Spleen (tissue), 11 donors: Measurements from ENCODE around the gene IL31RA. TPM values are rescaled to one million over a fixed set of nuclear protein-coding genes. Genes with fewer than 3 reads are reported as not detected.
A peak's percentile ranks its signal among the peaks of the same experiment; 100 is the strongest.

Experiments used
- DNase-seq: peaks from one replicate; pipeline ENCODE4 v3.0.0-alpha.2; 2020
- H3K27ac ChIP-seq, 8 donors: fragments of 200-600 bp; sonication (generic) in 7 of 8; 1 replicate in 4 of 8; 2 replicates in 4 of 8; pipeline versions ENCODE4 v1.5.0 to v1.8.0; 2016 to 2021; ENCODE audit warnings: inconsistent platforms in 4 of 8, mild to moderate bottlenecking in 4 of 8, moderate library complexity in 1 of 8
- H3K27me3 ChIP-seq, 7 donors: fragments of 200-600 bp; sonication (generic) in 6 of 7; replicated peaks in 1 of 7; 1 replicate in 4 of 7; 2 replicates in 3 of 7; pipeline versions ENCODE4 v1.5.0 to v1.8.0; 2016 to 2021; ENCODE audit warnings: inconsistent platforms in 3 of 7, mild to moderate bottlenecking in 1 of 7
- H3K36me3 ChIP-seq, 6 donors: fragments of 200-600 bp; sonication (generic) in 5 of 6; 1 replicate in 4 of 6; 2 replicates in 2 of 6; pipeline versions ENCODE4 v1.5.0 to v1.8.0; 2016 to 2021; ENCODE audit warnings: inconsistent platforms in 2 of 6
- H3K4me1 ChIP-seq, 6 donors: fragments of 200-600 bp; sonication (generic) in 5 of 6; 1 replicate in 3 of 6; 2 replicates in 3 of 6; pipeline versions ENCODE4 v1.5.0 to v1.8.0; 2016 to 2021; ENCODE audit warnings: inconsistent platforms in 3 of 6
- H3K4me3 ChIP-seq, 8 donors: fragments of 200-600 bp; sonication (generic) in 7 of 8; 1 replicate in 4 of 8; 2 replicates in 4 of 8; pipeline versions ENCODE4 v1.5.0 to v1.8.0; 2016 to 2021; ENCODE audit warnings: inconsistent platforms in 4 of 8, mild to moderate bottlenecking in 4 of 8, moderate library complexity in 2 of 8
- H3K9me3 ChIP-seq, 8 donors: fragments of 200-600 bp; sonication (generic) in 7 of 8; 1 replicate in 4 of 8; 2 replicates in 4 of 8; pipeline versions ENCODE4 v1.5.0 to v1.8.0; 2016 to 2021; ENCODE audit warnings: inconsistent platforms in 4 of 8
- CTCF ChIP-seq, 11 experiments: fragments of 200-600 bp in 7 of 11; fragments of 450-650 bp in 4 of 11; sonication (generic) in 4 of 11; IDR thresholded peaks in 8 of 11; conservative IDR thresholded peaks in 3 of 11; 1 replicate in 7 of 11; 2 replicates in 4 of 11; pipeline versions ENCODE4 v1.4.0 to v1.8.0; 2016 to 2021; ENCODE audit warnings: antibody characterized with exemption in 11 of 11, inconsistent platforms in 4 of 11, mild to moderate bottlenecking in 1 of 11
- POLR2A ChIP-seq, 3 donors: fragments of 450-650 bp; IDR thresholded peaks; one replicate each; pipeline ENCODE4 v1.5.1; 2017; ENCODE audit warnings: antibody characterized with exemption in 3 of 3, mild to moderate bottlenecking in 1 of 3
- POLR2AphosphoS5 ChIP-seq, 3 donors: sonication (generic); formaldehyde crosslinking; IDR thresholded peaks; one replicate each; pipeline ENCODE4 v1.5.1; 2017; ENCODE audit warnings: antibody characterized with exemption in 3 of 3
- WGBS, 5 donors: extraction: QIAGEN DNeasy Blood & Tissue Kit in 3 of 5; methylation state at CpG; one replicate each; pipeline versions ENCODE4 v1.1.5 to v1.1.7; 2013 to 2018; 5-methylcytosine and 5-hydroxymethylcytosine counted together
- intact Hi-C: fragments of 100-400 bp; cut with DNase I; formaldehyde crosslinking; loops from one replicate; pipeline ENCODE4 v1.15.0; 2023; ENCODE audit warnings: low total_unique reads
- polyA plus RNA-seq, 3 donors: library from polyadenylated mRNA; stranded (reverse); fragments of 200-250 nt; gene quantifications; one replicate each; pipeline ENCODE4 v1.2.1, GENCODE V29; 2013
- total RNA-seq, 7 donors: library from RNA; depleted of rRNA in 3 of 7; stranded (reverse); fragments of >200 nt in 3 of 7; fragmentation: NEBNext Ultra II Directional in 4 of 7; extraction: Animal tissue kit (Norgen Biotek cat#: 25700) in 4 of 7; gene quantifications; one replicate each; pipeline versions ENCODE4 v1.1.0 to v1.2.1, GENCODE V29; 2016 to 2021
- donor health status: healthy with polysubstance abuse.
- donor health status: DM: no; HTN: no; CAD: no; lungs with moderate emphysema.
- donor health status: DM: no; HTN: no; CAD: no.
- donor health status: Bipolar disorder and iron deficiency.
- donor health status: healthy.
- donor health status: DM: no; HTN: no; CAD: no.
- donor health status: DM: yes; HTN: yes; CAD: no.

Gene IL31RA
- total and polyA plus RNA-seq, 10 donors: 0.02 to 0.20 (median 0.03) TPM; not detected in 7

GRCh38 chr5:55895346-55895745, 44.2 kb downstream of the IL31RA start:
- intact Hi-C loops: no loop called here
- Histone ChIP-seq H3K4me3 (no peak overlapping the region), H3K27ac (no peak overlapping the region), H3K9me3 (no peaks in the 10 kb centered on the region), H3K27me3 (peaks cover 0 to 4% (median 0%) of the 10 kb centered on the region in 7 donors), H3K4me1 (peaks cover 0 to 5% (median 0%) of the 10 kb centered on the region in 6 donors), H3K36me3 (no peaks in the 10 kb centered on the region)
- no peak for DNase-seq
- TF ChIP-seq POLR2A (IDR thresholded peaks at IDR 0.05): no peak
- TF ChIP-seq POLR2AphosphoS5 (IDR thresholded peaks at IDR 0.05): no peak
- TF ChIP-seq CTCF (IDR thresholded peaks at IDR 0.05 in 8 of 11, conservative IDR thresholded peaks at IDR 0.05 in 3 of 11): no peak
- 93 to 96% (median 94%) methylated on average over 3 of the region's 3 CpGs for WGBS, 5 donors

GRCh38 chr5:55896238-55896637, 45.1 kb downstream of the IL31RA start:
- WGBS, 5 donors: 94 to 98% (median 97%) methylated on average over 2 of the region's 2 CpGs
- Histone ChIP-seq H3K27me3 (peaks cover 0 to 4% (median 0%) of the 10 kb centered on the region in 7 donors), H3K4me1 (peaks cover 0 to 5% (median 0%) of the 10 kb centered on the region in 6 donors), H3K4me3 (no peak overlapping the region), H3K27ac (no peak overlapping the region), H3K36me3 (no peaks in the 10 kb centered on the region), H3K9me3 (no peaks in the 10 kb centered on the region)
- intact Hi-C loops: no loop called here
- DNase-seq: no peak
- TF ChIP-seq POLR2A (IDR thresholded peaks at IDR 0.05): no peak
- no peak for TF ChIP-seq CTCF (IDR thresholded peaks at IDR 0.05 in 8 of 11, conservative IDR thresholded peaks at IDR 0.05 in 3 of 11)
- no peak for TF ChIP-seq POLR2AphosphoS5 (IDR thresholded peaks at IDR 0.05)

- WGBS, 5 donors: 71 to 96% (median 87%) methylated on average over 2 of the region's 2 CpGs
- DNase-seq: no peak
- Histone ChIP-seq H3K36me3 (no peaks in the 10 kb centered on the region), H3K27ac (no peak overlapping the region), H3K9me3 (no peaks in the 10 kb centered on the region), H3K27me3 (peaks cover 0 to 4% (median 0%) of the 10 kb centered on the region in 7 donors), H3K4me1 (peaks cover 0 to 5% (median 0%) of the 10 kb centered on the region in 6 donors), H3K4me3 (no peak overlapping the region)
- intact Hi-C loops: no loop called here
- TF ChIP-seq POLR2AphosphoS5 (IDR thresholded peaks at IDR 0.05) (no peak), POLR2A (IDR thresholded peaks at IDR 0.05) (no peak), CTCF (IDR thresholded peaks at IDR 0.05 in 8 of 11, conservative IDR thresholded peaks at IDR 0.05 in 3 of 11) (no peak)
Observed at GRCh38 chr5:55896663-55897062, 45.5 kb downstream of the IL31RA start.

GRCh38 chr5:55897206-55897894, 46.2 kb downstream of the IL31RA start:
- Histone ChIP-seq H3K36me3 (no peaks in the 10 kb centered on the region), H3K9me3 (no peaks in the 10 kb centered on the region), H3K27ac (no peak overlapping the region), H3K27me3 (peaks cover 0 to 4% (median 0%) of the 10 kb centered on the region in 7 donors), H3K4me1 (peaks cover 0 to 5% (median 0%) of the 10 kb centered on the region in 6 donors), H3K4me3 (peak overlapping the region in 1 of 8 donors; percentile 49)
- intact Hi-C loops: no loop called here
- no peak for DNase-seq
- 57 to 70% (median 63%) methylated on average over 8 of the region's 8 CpGs for WGBS, 5 donors
- TF ChIP-seq CTCF (IDR thresholded peaks at IDR 0.05 in 8 of 11, conservative IDR thresholded peaks at IDR 0.05 in 3 of 11): no peak
- TF ChIP-seq POLR2A (IDR thresholded peaks at IDR 0.05): no peak
- no peak for TF ChIP-seq POLR2AphosphoS5 (IDR thresholded peaks at IDR 0.05)
